CD8-positive, alpha-beta memory T cell (primary cell): ENCODE data around the gene SLIT2. TPM values are rescaled to one million over a fixed set of nuclear protein-coding genes. Genes with fewer than 3 reads are reported as not detected.

ENCODE experiments used
- CTCF ChIA-PET: fragments of 350-600 bp; sonication (Branson Sonifier 250); formaldehyde crosslinking; loops from one replicate; lab custom pipeline; 2021; ENCODE audit warnings: antibody characterized with exemption; lab: Charles Lee
- POLR2A ChIA-PET: fragments of 350-600 bp; sonication (Branson Sonifier 250); formaldehyde crosslinking; loops from one replicate; lab custom pipeline; 2021; ENCODE audit warnings: antibody characterized with exemption; lab: Charles Lee
- DNase-seq, 5 donors: peaks; one replicate each; pipeline versions ENCODE4 v3.0.0 to v3.0.0-alpha.2; 2020 to 2022; ENCODE audit warnings: mixed read lengths in 1 of 5
- H3K27ac ChIP-seq: one replicate; pipeline ENCODE4 v1.7.0; 2013; ENCODE audit warnings: low read depth, mild to moderate bottlenecking, low read length, moderate library complexity
- H3K27me3 ChIP-seq: 2 replicates; pipeline ENCODE4 v1.7.0; 2013; ENCODE audit warnings: low read length, mild to moderate bottlenecking; ENCODE audit not compliant: insufficient read depth, poor library complexity, severe bottlenecking
- H3K36me3 ChIP-seq: 2 replicates; pipeline ENCODE4 v1.7.0; 2013; ENCODE audit warnings: mild to moderate bottlenecking, low read length, moderate library complexity; ENCODE audit not compliant: insufficient read depth
- H3K4me1 ChIP-seq: 2 replicates; pipeline ENCODE4 v1.7.0; 2013; ENCODE audit warnings: mild to moderate bottlenecking, low read length, moderate library complexity; ENCODE audit not compliant: insufficient read depth
- H3K4me3 ChIP-seq: 2 replicates; pipeline ENCODE4 v1.7.0; 2013; ENCODE audit warnings: mild to moderate bottlenecking, low read length
- H3K9me3 ChIP-seq: 2 replicates; pipeline ENCODE4 v1.7.0; 2013; ENCODE audit warnings: mild to moderate bottlenecking, low read length
- H3K27ac Mint-ChIP-seq, 8 donors: one replicate each; pipeline ENCODE4 v1.8.0; 2020 to 2021; ENCODE audit warnings: mixed read lengths in 8 of 8, mild to moderate bottlenecking in 6 of 8, inconsistent platforms in 3 of 8, moderate library complexity in 3 of 8
- H3K27me3 Mint-ChIP-seq, 2 donors: one replicate each; pipeline ENCODE4 v1.8.0; 2020 to 2021; ENCODE audit warnings: mixed read lengths in 2 of 2, mild to moderate bottlenecking in 1 of 2, moderate library complexity in 1 of 2
- H3K36me3 Mint-ChIP-seq, 3 donors: one replicate each; pipeline ENCODE4 v1.8.0; 2020 to 2021; ENCODE audit warnings: mixed read lengths in 3 of 3, inconsistent platforms in 1 of 3, mild to moderate bottlenecking in 1 of 3
- H3K4me1 Mint-ChIP-seq, 3 donors: one replicate each; pipeline ENCODE4 v1.8.0; 2020 to 2021; ENCODE audit warnings: mixed read lengths in 3 of 3, inconsistent platforms in 1 of 3, mild to moderate bottlenecking in 1 of 3
- H3K4me3 Mint-ChIP-seq, 7 donors: one replicate each; pipeline ENCODE4 v1.8.0; 2020 to 2021; ENCODE audit warnings: mixed read lengths in 7 of 7, mild to moderate bottlenecking in 6 of 7, moderate library complexity in 4 of 7, inconsistent platforms in 2 of 7
- H3K9me3 Mint-ChIP-seq, 5 donors: one replicate each; pipeline ENCODE4 v1.8.0; 2020 to 2022; ENCODE audit warnings: mixed read lengths in 5 of 5, mild to moderate bottlenecking in 3 of 5, moderate library complexity in 2 of 5, inconsistent platforms in 1 of 5
- polyA plus RNA-seq: library from polyadenylated mRNA; unstranded; fragments of 300-500 nt; fragmentation: Illumina TruSeq; gene quantifications from one replicate; pipeline ENCODE4 v1.2.3, GENCODE V29; 2021
- total RNA-seq, 2 experiments: library from RNA; stranded (reverse); gene quantifications; one replicate each; pipeline ENCODE4 v1.2.3, GENCODE V29; 2021

Gene SLIT2
- total and polyA plus RNA-seq, 3 experiments from 2014 or later, result not detected

DNA sequence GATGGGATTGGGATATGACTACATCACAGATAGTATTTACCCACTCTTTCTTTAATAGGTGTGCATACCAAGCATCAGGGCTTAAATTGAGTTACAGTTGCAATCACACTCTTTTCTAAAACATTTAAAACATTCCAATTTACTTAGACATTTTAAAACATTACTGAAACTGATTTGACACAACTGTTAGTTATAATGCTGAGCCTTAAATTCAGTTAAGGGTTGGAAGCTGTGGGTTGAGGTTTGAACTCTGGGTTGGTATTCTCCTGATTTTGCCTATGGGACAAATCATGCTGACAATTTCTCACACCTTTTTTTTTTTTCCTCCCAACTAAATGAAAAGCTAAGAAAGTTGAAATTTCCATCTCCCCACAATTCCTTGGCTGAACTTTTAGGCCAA, 16.3 kb downstream of the SLIT2 start:
- ChIA-PET CTCF (no interaction called here), POLR2A (no interaction called here)

DNA sequence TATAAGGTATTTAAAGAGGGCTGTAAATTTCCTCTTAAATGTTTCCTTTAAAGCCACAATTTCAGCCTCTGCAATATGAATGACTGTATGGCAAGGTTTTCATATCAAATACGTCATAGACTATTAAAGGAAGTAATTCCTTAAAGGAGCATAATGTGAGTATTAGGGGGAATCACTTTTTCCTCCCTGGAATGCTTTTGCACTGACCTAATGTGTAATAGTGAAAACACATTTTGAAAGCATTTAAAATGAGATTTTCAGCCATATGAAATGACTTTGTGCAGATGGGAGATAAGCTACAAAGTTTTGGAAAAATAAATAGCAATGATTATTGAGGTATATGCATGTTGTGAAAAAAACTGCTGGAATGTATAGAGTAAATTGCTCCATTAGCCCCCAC, 17.6 kb downstream of the SLIT2 start:
- Histone ChIP-seq H3K4me1 (no peaks in the 10 kb centered on the region), H3K9me3 (no peaks in the 10 kb centered on the region), H3K27me3 (no peaks in the 10 kb centered on the region), H3K27ac (no peak overlapping the region), H3K4me3 (no peak overlapping the region), H3K36me3 (no peaks in the 10 kb centered on the region)
- no peak overlapping the region for H3K4me3 Mint-ChIP-seq
- no peaks in the 10 kb centered on the region for H3K27me3 Mint-ChIP-seq
- H3K9me3 Mint-ChIP-seq, result peaks cover 0 to 7% (median 2%) of the 10 kb centered on the region in 5 donors
- H3K36me3 Mint-ChIP-seq, result no peaks in the 10 kb centered on the region
- POLR2A ChIA-PET, result no interaction called here
- no peak overlapping the region for H3K27ac Mint-ChIP-seq
- no peak for DNase-seq
- H3K4me1 Mint-ChIP-seq, result no peaks in the 10 kb centered on the region
- CTCF ChIA-PET, result no interaction called here

More for the DNA sequence above, 16.3 kb downstream of the SLIT2 start:
- Histone ChIP-seq H3K9me3 (no peaks in the 10 kb centered on the region), H3K4me3 (no peak overlapping the region), H3K27ac (no peak overlapping the region), H3K27me3 (no peaks in the 10 kb centered on the region), H3K36me3 (no peaks in the 10 kb centered on the region), H3K4me1 (no peaks in the 10 kb centered on the region)
- Mint-ChIP-seq H3K27me3 (no peaks in the 10 kb centered on the region), H3K36me3 (no peaks in the 10 kb centered on the region), H3K27ac (no peak overlapping the region), H3K4me1 (no peaks in the 10 kb centered on the region), H3K4me3 (no peak overlapping the region), H3K9me3 (peaks cover 0 to 11% (median 3%) of the 10 kb centered on the region in 5 donors)
- DNase-seq, result no peak

DNA sequence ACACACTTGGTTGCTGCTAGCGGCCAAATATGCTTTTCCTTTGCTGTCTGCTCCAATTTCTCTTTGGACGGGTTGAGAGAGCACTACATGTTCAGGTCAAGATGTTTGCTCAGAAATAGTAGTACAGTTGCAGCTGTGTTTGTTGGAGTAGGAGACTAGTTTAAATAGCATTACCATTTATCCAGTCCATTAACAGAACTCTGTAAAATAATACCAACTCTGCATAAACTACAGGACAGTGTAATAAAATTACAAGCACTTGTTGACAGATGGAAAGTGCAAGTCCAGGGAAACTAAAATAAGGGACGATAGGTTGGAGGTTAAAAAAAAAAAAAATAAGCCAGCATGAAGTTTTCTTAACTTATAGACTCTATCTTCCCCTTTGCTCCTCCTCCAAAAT, 20.2 kb downstream of the SLIT2 start:
- no peaks in the 10 kb centered on the region for H3K36me3 ChIP-seq
- no peak overlapping the region for H3K27ac Mint-ChIP-seq
- no peaks in the 10 kb centered on the region for H3K4me1 ChIP-seq
- H3K9me3 Mint-ChIP-seq, result peaks cover 0 to 7% (median 2%) of the 10 kb centered on the region in 5 donors
- H3K4me1 Mint-ChIP-seq, result no peaks in the 10 kb centered on the region
- H3K9me3 ChIP-seq, result no peaks in the 10 kb centered on the region
- ChIA-PET CTCF (no interaction called here), POLR2A (no interaction called here)
- no peak overlapping the region for H3K4me3 Mint-ChIP-seq
- H3K27me3 Mint-ChIP-seq, result no peaks in the 10 kb centered on the region
- H3K4me3 ChIP-seq, result no peak overlapping the region
- H3K27me3 ChIP-seq, result no peaks in the 10 kb centered on the region
- DNase-seq, result no peak
- no peaks in the 10 kb centered on the region for H3K36me3 Mint-ChIP-seq
- no peak overlapping the region for H3K27ac ChIP-seq

DNA sequence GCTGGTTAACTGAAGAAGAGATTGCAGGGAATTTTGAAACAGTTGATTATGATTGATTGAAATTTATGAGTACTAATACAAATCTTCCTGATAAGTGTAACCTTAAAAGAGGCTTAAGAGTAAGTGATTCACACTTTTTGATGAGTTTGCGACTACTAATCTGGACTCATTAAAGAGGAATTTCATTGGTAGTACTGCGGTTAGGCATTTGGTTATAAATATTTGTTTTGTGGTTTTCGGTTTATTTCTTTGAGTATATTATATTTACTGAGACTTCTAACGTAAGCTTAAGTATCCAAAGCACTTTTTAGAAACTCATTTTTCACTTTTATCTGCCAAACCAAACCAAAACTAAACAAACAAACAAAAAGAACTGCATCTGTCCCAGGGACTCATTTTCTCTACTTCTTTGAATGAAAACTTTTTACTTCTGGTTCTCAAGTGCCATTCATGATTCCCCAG, 20.7 kb downstream of the SLIT2 start:
- H3K36me3 ChIP-seq, result no peaks in the 10 kb centered on the region
- H3K4me1 Mint-ChIP-seq, result no peaks in the 10 kb centered on the region
- H3K27me3 ChIP-seq, result no peaks in the 10 kb centered on the region
- no peaks in the 10 kb centered on the region for H3K27me3 Mint-ChIP-seq
- H3K36me3 Mint-ChIP-seq, result no peaks in the 10 kb centered on the region
- ChIA-PET POLR2A (no interaction called here), CTCF (no interaction called here)
- DNase-seq, result no peak
- peaks cover 0 to 7% (median 2%) of the 10 kb centered on the region in 5 donors for H3K9me3 Mint-ChIP-seq
- no peak overlapping the region for H3K27ac ChIP-seq
- H3K4me3 Mint-ChIP-seq, result no peak overlapping the region
- no peak overlapping the region for H3K4me3 ChIP-seq
- no peak overlapping the region for H3K27ac Mint-ChIP-seq
- no peaks in the 10 kb centered on the region for H3K9me3 ChIP-seq
- no peaks in the 10 kb centered on the region for H3K4me1 ChIP-seq

DNA sequence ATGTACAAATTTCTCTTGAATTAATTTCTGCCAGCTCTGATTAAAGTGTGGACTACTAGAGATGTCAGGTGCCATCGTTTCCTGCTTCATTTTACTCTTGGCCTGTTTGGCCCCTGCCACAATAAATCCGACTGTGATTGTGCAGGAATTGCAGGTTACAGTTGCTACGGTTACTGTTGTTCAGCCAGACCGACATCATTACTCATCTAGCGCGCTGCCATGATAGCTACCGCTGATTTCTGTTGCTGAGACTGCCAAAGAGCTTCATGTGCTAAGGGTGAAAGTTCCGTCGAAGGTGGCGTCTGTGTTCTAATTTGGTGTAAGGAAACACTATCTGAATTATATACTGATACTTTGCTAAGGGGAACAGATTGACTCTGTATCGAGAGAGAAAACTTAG, 22.1 kb downstream of the SLIT2 start:
- no peaks in the 10 kb centered on the region for H3K4me1 Mint-ChIP-seq
- no peak for DNase-seq
- ChIA-PET POLR2A (no interaction called here), CTCF (no interaction called here)
- H3K4me3 ChIP-seq, result no peak overlapping the region
- peaks cover 0 to 6% (median 1%) of the 10 kb centered on the region in 5 donors for H3K9me3 Mint-ChIP-seq
- no peak overlapping the region for H3K4me3 Mint-ChIP-seq
- H3K36me3 Mint-ChIP-seq, result no peaks in the 10 kb centered on the region
- H3K9me3 ChIP-seq, result no peaks in the 10 kb centered on the region
- no peak overlapping the region for H3K27ac ChIP-seq
- no peaks in the 10 kb centered on the region for H3K36me3 ChIP-seq
- H3K27me3 ChIP-seq, result no peaks in the 10 kb centered on the region
- H3K27me3 Mint-ChIP-seq, result no peaks in the 10 kb centered on the region
- no peak overlapping the region for H3K27ac Mint-ChIP-seq
- no peaks in the 10 kb centered on the region for H3K4me1 ChIP-seq

DNA sequence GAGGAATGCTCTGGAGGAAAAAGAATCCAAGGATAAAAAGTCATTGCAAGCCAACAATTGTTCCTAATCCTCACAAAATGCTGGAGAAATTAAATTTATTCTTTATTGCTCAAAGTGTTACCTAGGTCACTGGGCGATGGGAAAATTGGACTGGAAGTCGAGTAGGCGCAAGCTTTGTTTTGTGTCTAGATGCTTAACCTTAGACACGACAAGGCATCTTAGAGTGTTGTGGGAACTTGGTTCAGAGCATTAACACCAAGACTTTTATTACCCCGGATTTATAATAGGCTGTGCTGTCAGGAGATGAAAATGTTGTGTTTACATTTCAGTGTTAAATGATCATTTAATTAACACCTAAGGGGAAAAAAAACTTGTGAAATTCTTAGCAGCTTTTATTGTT, 25.1 kb downstream of the SLIT2 start:
- POLR2A ChIA-PET, result no interaction called here

DNA sequence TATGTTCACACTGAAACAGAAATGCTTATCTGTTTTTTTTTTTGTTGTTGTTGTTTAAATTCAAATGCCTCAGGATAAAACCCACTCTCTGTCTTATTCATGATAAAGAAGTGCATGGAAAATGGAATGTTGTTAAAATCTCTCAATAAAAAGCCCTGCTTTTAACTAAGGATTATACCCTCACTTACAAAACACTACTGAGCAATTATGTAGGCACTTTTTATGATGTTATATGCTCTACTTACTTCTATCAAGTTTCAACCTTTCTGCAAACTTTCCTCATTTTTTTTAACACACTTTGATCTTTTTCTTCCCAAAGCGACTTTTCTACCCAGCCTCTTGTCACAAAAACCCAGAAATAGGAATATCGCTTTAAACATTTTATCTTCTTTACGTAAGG, 26.5 kb downstream of the SLIT2 start:
- CTCF ChIA-PET, result no interaction called here
- no peak overlapping the region for H3K27ac Mint-ChIP-seq
- no peaks in the 10 kb centered on the region for H3K9me3 ChIP-seq

More for the DNA sequence above, 25.1 kb downstream of the SLIT2 start:
- H3K9me3 Mint-ChIP-seq, result peaks cover 0 to 2% (median 2%) of the 10 kb centered on the region in 5 donors
- Histone ChIP-seq H3K4me3 (no peak overlapping the region), H3K27me3 (no peaks in the 10 kb centered on the region), H3K27ac (no peak overlapping the region), H3K4me1 (no peaks in the 10 kb centered on the region), H3K9me3 (no peaks in the 10 kb centered on the region), H3K36me3 (no peaks in the 10 kb centered on the region)
- no peak for DNase-seq
- H3K4me1 Mint-ChIP-seq, result no peaks in the 10 kb centered on the region
- H3K4me3 Mint-ChIP-seq, result no peak overlapping the region
- no peaks in the 10 kb centered on the region for H3K27me3 Mint-ChIP-seq
- CTCF ChIA-PET, result no interaction called here
- no peak overlapping the region for H3K27ac Mint-ChIP-seq
- no peaks in the 10 kb centered on the region for H3K36me3 Mint-ChIP-seq

DNA sequence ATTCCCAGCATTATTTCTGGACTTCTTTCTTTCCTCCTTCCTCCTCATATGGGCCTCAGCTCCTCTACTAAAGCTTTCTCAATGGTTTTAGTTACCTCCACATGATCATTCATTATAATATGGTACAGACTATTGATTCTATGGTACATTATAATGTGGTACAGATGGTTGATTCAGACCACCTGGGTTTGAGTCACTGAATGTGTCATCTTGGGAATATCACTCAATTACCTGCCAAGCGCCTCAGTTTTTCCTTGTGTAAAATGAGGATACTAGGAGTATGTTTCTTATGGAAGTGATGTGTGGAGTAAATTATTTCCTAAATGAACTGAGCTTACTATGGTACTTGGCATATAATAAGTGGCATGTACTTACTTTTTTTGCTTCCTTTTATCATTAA, 27.7 kb downstream of the SLIT2 start:
- Histone ChIP-seq H3K27ac (no peak overlapping the region), H3K36me3 (no peaks in the 10 kb centered on the region), H3K9me3 (no peaks in the 10 kb centered on the region), H3K4me3 (no peak overlapping the region), H3K27me3 (no peaks in the 10 kb centered on the region), H3K4me1 (no peaks in the 10 kb centered on the region)
- no peak for DNase-seq
- H3K4me3 Mint-ChIP-seq, result no peak overlapping the region
- no peak overlapping the region for H3K27ac Mint-ChIP-seq
- ChIA-PET CTCF (no interaction called here), POLR2A (no interaction called here)
- peaks cover 0 to 4% (median 2%) of the 10 kb centered on the region in 5 donors for H3K9me3 Mint-ChIP-seq
- H3K27me3 Mint-ChIP-seq, result no peaks in the 10 kb centered on the region
- no peaks in the 10 kb centered on the region for H3K4me1 Mint-ChIP-seq
- no peaks in the 10 kb centered on the region for H3K36me3 Mint-ChIP-seq

More for the DNA sequence above, 26.5 kb downstream of the SLIT2 start:
- H3K4me3 ChIP-seq, result no peak overlapping the region
- no peak overlapping the region for H3K4me3 Mint-ChIP-seq
- H3K36me3 ChIP-seq, result no peaks in the 10 kb centered on the region
- H3K27me3 ChIP-seq, result no peaks in the 10 kb centered on the region
- H3K27ac ChIP-seq, result no peak overlapping the region
- H3K9me3 Mint-ChIP-seq, result peaks cover 0 to 3% (median 2%) of the 10 kb centered on the region in 5 donors
- DNase-seq, result no peak
- no peaks in the 10 kb centered on the region for H3K4me1 Mint-ChIP-seq
- H3K36me3 Mint-ChIP-seq, result no peaks in the 10 kb centered on the region
- POLR2A ChIA-PET, result no interaction called here
- H3K4me1 ChIP-seq, result no peaks in the 10 kb centered on the region
- H3K27me3 Mint-ChIP-seq, result no peaks in the 10 kb centered on the region

DNA sequence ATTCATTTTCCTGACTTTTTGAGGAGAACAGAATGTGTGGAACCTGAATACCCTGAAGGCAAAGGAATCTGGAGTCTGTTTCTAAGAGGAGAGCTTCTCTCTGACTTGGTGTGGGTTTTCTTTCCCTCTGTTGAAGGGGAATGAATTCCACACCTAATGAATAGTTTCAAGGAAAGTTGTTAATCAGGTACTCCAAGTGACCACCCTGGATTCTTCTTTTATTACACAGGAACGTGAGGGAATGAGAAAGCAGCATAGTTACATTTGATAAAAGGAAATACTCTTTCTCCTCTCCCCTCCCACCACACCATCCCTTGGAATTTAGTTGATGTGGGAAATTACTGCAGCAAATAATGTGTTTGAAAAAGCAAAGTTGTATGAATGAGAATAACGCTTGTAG, 29.7 kb downstream of the SLIT2 start:
- Histone ChIP-seq H3K27me3 (no peaks in the 10 kb centered on the region), H3K27ac (no peak overlapping the region), H3K4me3 (no peak overlapping the region), H3K4me1 (no peaks in the 10 kb centered on the region), H3K36me3 (no peaks in the 10 kb centered on the region), H3K9me3 (no peaks in the 10 kb centered on the region)
- H3K36me3 Mint-ChIP-seq, result no peaks in the 10 kb centered on the region
- no peaks in the 10 kb centered on the region for H3K27me3 Mint-ChIP-seq
- peaks cover 0 to 8% (median 2%) of the 10 kb centered on the region in 5 donors for H3K9me3 Mint-ChIP-seq
- POLR2A ChIA-PET, result no interaction called here
- no peaks in the 10 kb centered on the region for H3K4me1 Mint-ChIP-seq
- no peak overlapping the region for H3K4me3 Mint-ChIP-seq
- CTCF ChIA-PET, result no interaction called here
- DNase-seq, result no peak
- H3K27ac Mint-ChIP-seq, result no peak overlapping the region
